CD4-positive, alpha-beta T cell treated with Interferon alpha-2 for 1 hour (primary cell): ENCODE results near the gene OASL.
"Not testable (repeated sequence)": the region's sequence is repeated elsewhere in the genome, so short reads cannot be mapped to it uniquely, and the experiment has no call there.

Source experiments
- DNase-seq, 2 donors: peaks; one replicate each; pipeline ENCODE4 v3.0.0-alpha.2; 2020 to 2022

The OASL gene

GRCh38 chr12:121057794-121058193 lies 18.7 kb upstream of the OASL start:
- DNase-seq, result no peak

- DNase-seq, result no peak
Measured at GRCh38 chr12:121053706-121054105, 14.7 kb upstream of the OASL start.

- DNase-seq, result no peak
Measured at GRCh38 chr12:121050725-121051124, 11.7 kb upstream of the OASL start.

GRCh38 chr12:121048442-121048841 lies 9.4 kb upstream of the OASL start:
- peak in 1 of 2 donors; percentile 37 for DNase-seq

- not testable (repeated sequence) for DNase-seq
Measured at GRCh38 chr12:121047400-121047799, 8.4 kb upstream of the OASL start.

GRCh38 chr12:121043067-121043466 lies 4.0 kb upstream of the OASL start:
- no peak for DNase-seq

GRCh38 chr12:121036810-121037326 lies 2.2 kb downstream of the OASL start:
- DNase-seq, result peak; percentile 37 to 71

- no peak for DNase-seq
Measured at GRCh38 chr12:121034616-121035305, 4.3 kb downstream of the OASL start.

- DNase-seq, result peak; percentile 69 to 83
Measured at GRCh38 chr12:121033625-121034349, 5.3 kb downstream of the OASL start.

GRCh38 chr12:121030576-121031212 lies 8.4 kb downstream of the OASL start:
- DNase-seq, result no peak

GRCh38 chr12:121026274-121027045 lies 12.6 kb downstream of the OASL start:
- DNase-seq, result no peak

- DNase-seq, result no peak
Measured at GRCh38 chr12:121025442-121026226, 13.4 kb downstream of the OASL start.

GRCh38 chr12:121023799-121024198 lies 15.2 kb downstream of the OASL start:
- no peak for DNase-seq

GRCh38 chr12:121022713-121023112 lies 16.3 kb downstream of the OASL start:
- no peak for DNase-seq

GRCh38 chr12:121021754-121022153 lies 17.3 kb downstream of the OASL start:
- no peak for DNase-seq

GRCh38 chr12:121018860-121019617 lies 20.0 kb downstream of the OASL start:
- no peak for DNase-seq

- peak in 1 of 2 donors; percentile 39 for DNase-seq
Measured at GRCh38 chr12:121017966-121018491, 21.0 kb downstream of the OASL start.

- peak; percentile 90 to 94 for DNase-seq
Measured at GRCh38 chr12:121015825-121016766, 22.9 kb downstream of the OASL start, which contains the start of gene C12orf43. Gene C12orf43, minus strand, starts transcription at chr12:121016487. Its CDS starts 13 bp downstream, at chr12:121016474.

GRCh38 chr12:121013715-121014114 lies 25.3 kb downstream of the OASL start:
- DNase-seq, result peak in 1 of 2 donors; percentile 4

GRCh38 chr12:121011820-121012219 lies 27.2 kb downstream of the OASL start:
- DNase-seq, result no peak
